Measurements from ENCODE around the gene SH3TC1. TPM values are rescaled to one million over a fixed set of nuclear protein-coding genes. Genes with fewer than 3 reads are reported as not detected.

The SH3TC1 gene
- total and polyA plus RNA-seq, 4 donors, result 6.5 to 34.6 (median 25.8) TPM

- Histone ChIP-seq H3K27me3 (ENCODE audit: control insufficient read depth in 4 of 4, insufficient read depth in 4 of 4, low read length in 3 of 4) (no peaks in the 10 kb centered on the region), H3K9me3 (ENCODE audit: control insufficient read depth in 4 of 4, low read length in 3 of 4) (peaks cover 2 to 8% (median 6%) of the 10 kb centered on the region in 4 donors), H3K36me3 (ENCODE audit: control insufficient read depth in 4 of 4, insufficient read depth in 3 of 4, low read depth in 1 of 4, low read length in 3 of 4) (no peaks in the 10 kb centered on the region), H3K4me1 (ENCODE audit: control insufficient read depth in 4 of 4, insufficient read depth in 4 of 4, low read length in 3 of 4) (no peaks in the 10 kb centered on the region), H3K9ac (ENCODE audit: low read depth in 1 of 2, low read length in 2 of 2) (no peak overlapping the region), H3K27ac (ENCODE audit: low read depth in 1 of 2, low read length in 2 of 2) (no peak overlapping the region), H3K4me3 (ENCODE audit: low read depth in 1 of 3, low read length in 3 of 3) (no peak overlapping the region)
- 81% methylated on average over 36 of the region's 36 CpGs for WGBS
- TF ChIP-seq MAX (IDR thresholded peaks at IDR 0.05), result no peak
- TF ChIP-seq NR2F2 (IDR thresholded peaks at IDR 0.05), result no peak
- TF ChIP-seq CTCF (IDR thresholded peaks at IDR 0.05; ENCODE audit: low read depth, low read length, missing input control), result no peak
- no peak for DNase-seq (ENCODE audit: low spot score)
These were observed 26.8 kb upstream of the SH3TC1 start for GRCh38 chr4:8171984-8172924.

- WGBS, result 85% methylated on average over 13 of the region's 13 CpGs
These were observed 25.4 kb upstream of the SH3TC1 start for GRCh38 chr4:8173492-8174242.

More at GRCh38 chr4:8173492-8174242, 25.4 kb upstream of the SH3TC1 start:
- H3K27ac ChIP-seq (ENCODE audit: low read depth in 1 of 2, low read length in 2 of 2), result no peak overlapping the region
- no peaks in the 10 kb centered on the region for H3K27me3 ChIP-seq (ENCODE audit: control insufficient read depth in 4 of 4, insufficient read depth in 4 of 4, low read length in 3 of 4)
- peaks cover 0 to 4% (median 2%) of the 10 kb centered on the region in 4 donors for H3K9me3 ChIP-seq (ENCODE audit: control insufficient read depth in 4 of 4, low read length in 3 of 4)
- H3K4me3 ChIP-seq (ENCODE audit: low read depth in 1 of 3, low read length in 3 of 3), result no peak overlapping the region
- DNase-seq (ENCODE audit: low spot score), result no peak
- TF ChIP-seq MAX (IDR thresholded peaks at IDR 0.05) (no peak), RXRA (IDR thresholded peaks at IDR 0.05) (no peak), REST (IDR thresholded peaks at IDR 0.05) (no peak), YY1 (IDR thresholded peaks at IDR 0.05) (no peak), EGR1 (IDR thresholded peaks at IDR 0.05; ENCODE audit: low read depth in 2 of 2) (no peak), HNF4G (IDR thresholded peaks at IDR 0.05) (no peak), NR2F2 (IDR thresholded peaks at IDR 0.05) (no peak), SP1 (IDR thresholded peaks at IDR 0.05) (no peak), RAD21 (IDR thresholded peaks at IDR 0.05) (no peak)
- no peak overlapping the region for H3K9ac ChIP-seq (ENCODE audit: low read depth in 1 of 2, low read length in 2 of 2)
- H3K4me1 ChIP-seq (ENCODE audit: control insufficient read depth in 4 of 4, insufficient read depth in 4 of 4, low read length in 3 of 4), result no peaks in the 10 kb centered on the region
- H3K36me3 ChIP-seq (ENCODE audit: control insufficient read depth in 4 of 4, insufficient read depth in 3 of 4, low read depth in 1 of 4, low read length in 3 of 4), result no peaks in the 10 kb centered on the region
